Measurements from ENCODE around the gene GBP6.
"Not testable (repeated sequence)": the region's sequence is repeated elsewhere in the genome, so short reads cannot be mapped to it uniquely, and the experiment has no call there.

GBP6 gene

DNA sequence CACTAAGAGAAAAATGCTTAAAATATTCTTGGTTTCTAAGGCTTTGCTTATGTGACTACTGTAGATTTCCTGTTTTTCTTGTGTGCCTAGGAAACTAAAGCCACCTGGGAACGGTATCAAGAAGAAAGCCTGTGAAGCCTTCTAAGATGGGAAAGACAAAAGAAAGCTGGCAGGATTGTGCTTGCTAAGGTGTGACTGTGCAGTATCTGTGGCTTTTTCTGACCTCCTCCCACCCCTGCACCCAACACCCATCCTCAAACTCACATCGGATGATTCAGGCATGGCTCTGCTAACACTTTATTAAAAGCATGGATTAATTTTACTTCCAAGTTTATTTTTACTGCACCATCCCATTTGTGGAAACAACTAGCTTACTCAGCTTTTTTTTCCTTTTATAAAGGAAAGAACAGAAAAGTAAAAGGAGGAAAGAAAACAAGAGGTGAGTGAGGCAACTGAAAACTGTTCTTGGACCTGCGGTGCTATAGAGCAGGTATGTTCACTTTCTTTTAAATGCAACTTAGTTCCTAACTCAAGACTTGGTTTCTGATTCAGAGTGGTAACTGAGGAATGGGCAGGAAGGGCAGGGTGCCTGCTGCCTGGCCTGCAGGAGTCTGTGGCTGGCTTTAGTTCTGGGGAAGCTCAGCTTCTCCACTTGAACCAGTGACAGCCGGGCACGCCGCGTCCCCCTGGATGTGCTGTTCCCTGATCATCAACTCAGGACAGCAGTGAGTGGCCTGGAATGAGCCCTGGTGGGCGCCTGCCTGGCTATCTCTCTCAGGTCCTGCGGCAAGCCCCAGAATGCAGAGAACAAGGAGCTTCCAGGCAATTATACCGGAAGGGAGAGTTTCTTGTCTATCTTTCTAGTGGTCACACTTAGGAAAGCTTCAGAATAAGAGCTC lies at the start of gene GBP6:
Gene GBP6 (plus strand): TSS at position 422 of the 899 bp plus-strand sequence. CDS start 4,493 bp downstream, outside the sequence.
- DNase-seq, result no peak

GRCh38 chr1:89322402-89322801 lies 41.5 kb upstream of the GBP6 start:
- no peak for DNase-seq

GRCh38 chr1:89331890-89332289 lies 32.0 kb upstream of the GBP6 start:
- no peak for DNase-seq

- DNase-seq, result no peak
Observed at GRCh38 chr1:89332461-89332860, 31.4 kb upstream of the GBP6 start.

- no peak for DNase-seq
Observed at GRCh38 chr1:89335486-89335885, 28.4 kb upstream of the GBP6 start.

GRCh38 chr1:89337903-89338302 lies 26.0 kb upstream of the GBP6 start:
- no peak for DNase-seq

- no peak for DNase-seq
Observed at GRCh38 chr1:89339039-89339438, 24.8 kb upstream of the GBP6 start.

DNA sequence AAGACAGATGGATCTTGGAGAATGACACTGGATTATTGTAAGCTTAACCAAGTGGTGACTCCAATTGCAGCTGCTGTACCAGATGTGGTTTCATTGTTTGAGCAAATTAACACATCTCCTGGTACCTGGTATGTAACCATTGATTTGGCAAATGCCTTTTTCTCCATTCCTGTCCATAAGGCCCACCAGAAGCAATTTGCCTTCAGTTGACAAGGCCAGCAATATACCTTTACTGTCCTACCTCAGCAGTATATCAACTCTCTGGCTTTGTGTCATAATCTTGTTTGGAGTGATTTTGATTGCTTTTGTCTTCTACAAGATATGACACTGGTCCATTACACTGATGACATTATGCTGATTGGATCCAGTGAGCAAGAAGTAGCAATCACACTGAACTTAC lies 18.4 kb upstream of the GBP6 start:
- not testable (repeated sequence) for DNase-seq

- no peak for DNase-seq
Observed at GRCh38 chr1:89347296-89347695, 16.6 kb upstream of the GBP6 start.

DNA sequence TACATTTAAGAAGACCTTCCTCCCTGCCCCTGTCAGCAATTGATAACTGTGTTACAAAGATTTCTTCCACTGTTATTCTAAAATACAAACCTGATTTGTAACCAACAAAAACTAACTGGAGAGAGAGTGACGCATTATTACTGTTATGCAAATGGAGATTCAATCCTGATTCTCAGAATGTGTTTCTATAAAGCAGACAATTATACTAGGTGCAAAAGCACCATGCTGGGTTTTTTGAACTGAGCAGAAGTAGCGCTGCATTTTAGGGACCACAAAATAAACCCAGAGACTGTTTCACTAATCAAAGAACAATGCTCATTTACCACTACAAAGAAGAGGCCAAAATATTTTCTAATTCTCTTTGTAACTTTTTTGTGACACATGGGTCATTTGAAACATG lies 13.6 kb upstream of the GBP6 start:
- DNase-seq, result no peak

DNA sequence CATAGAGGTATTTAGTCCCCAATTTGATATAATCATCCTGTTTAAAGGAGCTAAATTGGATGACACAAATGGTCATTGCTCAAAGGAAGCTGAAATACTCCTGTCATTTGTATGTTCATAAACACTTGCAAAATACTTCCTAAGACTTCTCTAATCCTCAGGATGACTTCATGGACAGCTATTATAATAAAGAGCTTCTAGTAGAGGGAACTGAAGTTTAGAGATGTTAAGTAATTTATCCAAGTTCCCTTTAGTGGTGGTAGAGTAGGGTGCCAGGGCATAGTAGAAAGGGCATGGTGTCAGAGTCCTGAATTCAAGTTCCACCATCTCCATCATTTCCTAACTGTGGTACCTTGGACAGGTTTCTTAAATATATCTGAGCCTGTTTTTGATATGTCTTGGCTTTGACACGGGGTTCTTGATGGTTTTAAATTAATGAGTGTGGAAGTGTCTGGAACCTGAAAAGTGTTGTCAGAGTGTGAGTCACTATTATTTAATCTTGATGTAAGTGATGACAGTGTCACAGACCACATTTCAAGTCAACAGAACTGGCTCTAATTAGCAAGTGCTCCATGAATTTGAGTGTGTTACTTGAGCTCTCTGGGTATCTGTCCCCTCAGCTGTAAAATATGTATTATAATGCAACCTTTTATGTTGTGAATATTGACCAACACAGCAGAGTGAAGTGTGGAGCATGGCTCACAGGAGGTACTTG lies 12.1 kb upstream of the GBP6 start:
- DNase-seq, result no peak

DNA sequence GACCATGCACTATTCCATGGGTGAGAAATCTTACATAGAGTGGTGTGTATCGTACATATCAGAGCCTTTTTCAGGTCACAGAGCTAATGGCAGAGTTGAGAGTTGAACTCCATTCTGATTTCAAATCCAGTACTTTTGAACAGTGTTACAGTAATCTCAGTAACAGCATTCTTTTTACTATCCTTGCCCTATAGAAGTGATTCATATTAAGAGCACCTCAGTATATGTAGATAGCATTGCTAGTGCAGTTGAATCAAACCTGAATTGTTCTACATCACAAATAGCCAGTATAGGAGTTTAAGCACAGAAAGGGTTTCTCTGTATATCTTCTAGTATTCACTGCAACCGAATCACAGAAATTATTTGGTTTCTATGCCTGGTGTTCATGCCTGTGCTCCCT lies 11.4 kb upstream of the GBP6 start:
- no peak for DNase-seq

DNA sequence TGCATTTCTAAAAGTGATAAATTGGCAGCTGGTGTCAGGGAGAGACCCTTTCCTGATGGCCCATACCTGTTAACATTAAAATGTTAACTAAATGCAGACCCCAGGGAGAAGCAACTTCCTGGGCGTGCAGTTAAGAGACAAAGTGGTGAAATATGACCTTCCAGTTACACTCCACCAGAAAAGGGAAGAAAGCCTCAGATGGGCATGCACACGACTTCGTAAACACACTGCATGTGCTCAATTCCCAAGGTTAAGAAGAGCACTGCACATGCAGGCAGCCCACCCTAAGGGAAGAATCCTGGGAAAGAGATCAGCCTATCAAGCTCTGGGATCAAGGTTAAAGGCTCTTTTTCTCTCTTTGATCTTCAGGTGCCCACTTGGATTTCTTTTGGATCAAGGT lies 9.7 kb upstream of the GBP6 start:
- DNase-seq, result no peak

GRCh38 chr1:89355056-89355455 lies 8.8 kb upstream of the GBP6 start:
- no peak for DNase-seq

GRCh38 chr1:89356658-89357400 lies 7.0 kb upstream of the GBP6 start:
- DNase-seq, result peak; percentile 84

- DNase-seq, result peak; percentile 82
Observed at GRCh38 chr1:89358287-89358893, 5.5 kb upstream of the GBP6 start.

- peak; percentile 4 for DNase-seq
Observed at GRCh38 chr1:89360716-89361115, 3.1 kb upstream of the GBP6 start.

GRCh38 chr1:89361681-89362080 lies 2.2 kb upstream of the GBP6 start:
- no peak for DNase-seq

GRCh38 chr1:89363196-89363595 lies 663 bp upstream of the GBP6 start:
- no peak for DNase-seq

DNA sequence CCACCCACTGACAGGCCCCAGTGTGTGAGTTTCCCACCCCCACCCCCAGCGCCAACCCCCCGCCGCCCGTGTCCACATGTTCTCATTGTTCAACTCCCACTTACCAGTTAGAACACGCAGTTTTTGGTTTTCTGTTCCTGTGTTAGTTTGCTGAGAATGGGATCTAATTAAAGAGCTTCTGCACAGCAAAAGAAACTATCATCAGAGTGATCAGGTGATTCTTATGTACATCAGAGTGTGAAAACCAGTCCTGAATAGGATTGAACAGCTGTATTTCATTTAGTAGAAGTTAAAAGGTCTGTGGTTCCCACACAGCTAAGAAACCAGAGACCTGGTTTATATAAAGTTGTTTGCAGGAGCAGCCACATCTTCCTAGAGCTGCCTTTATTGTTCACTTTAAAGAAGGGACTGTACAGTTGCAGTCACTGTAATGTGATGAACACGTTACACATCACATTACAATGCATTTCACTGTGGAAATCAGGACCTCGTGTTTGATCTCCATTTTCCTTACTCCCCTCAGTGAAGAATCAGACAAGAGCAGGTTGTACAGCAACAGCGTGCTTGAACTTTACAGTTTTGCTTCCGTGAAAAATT lies 1.2 kb downstream of the GBP6 start:
- DNase-seq, result peak; percentile 44

DNA sequence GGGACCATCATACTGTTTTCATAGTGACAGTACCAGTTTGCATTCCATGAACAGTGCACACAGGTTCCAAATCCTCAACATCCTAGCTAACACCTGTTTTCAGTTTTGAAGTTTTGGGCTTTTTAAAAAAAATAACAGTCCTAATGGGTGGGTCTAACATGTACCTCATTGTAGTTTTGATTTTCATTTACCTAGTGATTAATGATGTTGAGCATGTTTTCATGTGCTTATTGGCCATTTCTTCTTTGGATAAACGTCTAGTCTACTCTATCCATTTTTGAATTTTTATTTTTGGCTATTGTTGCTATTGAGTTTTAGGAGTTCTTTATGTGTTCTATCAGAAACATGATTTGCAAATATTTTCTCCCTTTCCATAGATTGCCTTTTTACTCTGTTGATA lies 3.4 kb downstream of the GBP6 start:
- DNase-seq, result no peak

- no peak for DNase-seq
Observed at GRCh38 chr1:89369331-89369730, 5.5 kb downstream of the GBP6 start.

DNA sequence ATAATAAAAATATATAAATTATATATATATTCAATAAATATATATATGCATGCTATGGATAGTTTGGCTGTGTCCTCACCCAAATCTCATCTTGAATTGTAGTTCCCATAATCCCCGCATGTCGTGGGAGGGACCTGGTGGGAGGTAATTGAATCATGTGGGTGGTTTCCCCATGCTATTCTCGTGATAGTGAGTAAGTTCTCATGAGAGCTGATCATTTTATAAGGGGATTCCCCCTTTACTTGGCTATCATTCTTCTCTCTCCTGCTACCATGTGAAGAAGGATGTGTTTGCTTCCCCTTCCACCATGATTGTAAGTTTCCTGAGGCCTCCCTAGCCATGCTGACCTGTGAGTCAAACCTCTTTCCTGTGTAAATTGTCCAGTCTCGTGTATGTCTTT lies 10.0 kb downstream of the GBP6 start:
- not testable (repeated sequence) for DNase-seq

Measured in NCI-H146 (cell line).